GM12878 (cell line): ENCODE results near the gene NCAPH2.

ENCODE experiments used
- CTCF ChIP-seq, 3 experiments: IDR thresholded peaks in 2 of 3; conservative IDR thresholded peaks in 1 of 3; 2 replicates each; pipeline ENCODE4 v1.5.1; 2011; ENCODE audit warnings: low read depth in 3 of 3, low read length in 3 of 3, mild to moderate bottlenecking in 3 of 3, control low read depth in 2 of 3, moderate library complexity in 2 of 3, inconsistent platforms in 1 of 3, mixed read lengths in 1 of 3; ENCODE audit not compliant: control insufficient read depth in 2 of 3, insufficient read depth in 1 of 3; ENCODE audit errors: extremely low read depth in 1 of 3
- JUNB ChIP-seq: IDR thresholded peaks from 2 replicates; pipeline ENCODE4 v1.6.1; 2016; ENCODE audit warnings: antibody characterized with exemption, mild to moderate bottlenecking
- NR2C2 ChIP-seq: IDR thresholded peaks from 2 replicates; pipeline ENCODE4 v1.6.1; 2011; ENCODE audit warnings: borderline replicate concordance, low read depth; ENCODE audit not compliant: control insufficient read depth, insufficient read length
- POLR2A ChIP-seq: IDR thresholded peaks from 2 replicates; pipeline ENCODE4 v1.6.1; 2011; ENCODE audit warnings: low read depth, mild to moderate bottlenecking, low read length
- TAF1 ChIP-seq: IDR thresholded peaks from 2 replicates; pipeline ENCODE4 v1.6.1; 2011; ENCODE audit warnings: mild to moderate bottlenecking, low read depth, low read length, borderline replicate concordance
- TF ChIP-seq, protein P1 (sequence below): IDR thresholded peaks from 2 replicates; pipeline ENCODE4 v1.6.1; 2012; ENCODE audit warnings: low read depth, low read length, improper control_type of control experiment

DNA sequence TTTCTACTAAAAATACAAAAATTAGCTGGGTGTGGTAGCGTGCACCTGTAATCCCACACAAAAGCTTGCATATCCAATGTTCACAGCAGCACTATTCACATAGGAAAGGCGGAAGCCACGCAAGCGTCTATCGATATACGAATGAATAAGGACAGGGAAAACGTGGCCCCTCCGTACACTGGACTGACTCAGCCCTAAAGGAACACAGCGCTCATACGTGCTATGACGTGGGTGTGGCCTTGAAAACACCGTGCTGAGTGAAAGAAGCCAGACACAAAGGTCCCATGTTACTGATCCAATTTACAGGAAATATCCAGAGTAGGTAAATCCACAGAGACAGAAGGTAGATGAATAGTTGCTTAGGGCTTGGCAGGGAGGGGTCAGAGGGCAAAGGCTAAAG, 7.6 kb upstream of the NCAPH2 start:
- no peak for TF ChIP-seq CTCF (IDR thresholded peaks at IDR 0.05 in 2 of 3, conservative IDR thresholded peaks at IDR 0.05 in 1 of 3; ENCODE audit: control insufficient read depth in 2 of 3, extremely low read depth in 1 of 3, insufficient read depth in 1 of 3, low read depth in 3 of 3, low read length in 3 of 3)
- TF ChIP-seq NR2C2, result no peak
- TF ChIP-seq JUNB, result no peak
- TF ChIP-seq TAF1, result no peak
- no peak for TF ChIP-seq POLR2A
- TF ChIP-seq, protein P1, sequence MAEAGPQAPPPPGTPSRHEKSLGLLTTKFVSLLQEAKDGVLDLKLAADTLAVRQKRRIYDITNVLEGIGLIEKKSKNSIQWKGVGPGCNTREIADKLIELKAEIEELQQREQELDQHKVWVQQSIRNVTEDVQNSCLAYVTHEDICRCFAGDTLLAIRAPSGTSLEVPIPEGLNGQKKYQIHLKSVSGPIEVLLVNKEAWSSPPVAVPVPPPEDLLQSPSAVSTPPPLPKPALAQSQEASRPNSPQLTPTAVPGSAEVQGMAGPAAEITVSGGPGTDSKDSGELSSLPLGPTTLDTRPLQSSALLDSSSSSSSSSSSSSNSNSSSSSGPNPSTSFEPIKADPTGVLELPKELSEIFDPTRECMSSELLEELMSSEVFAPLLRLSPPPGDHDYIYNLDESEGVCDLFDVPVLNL, result no peak
